ENCODE data around the gene JMJD1C. TPM values are rescaled to one million over a fixed set of nuclear protein-coding genes. Genes with fewer than 3 reads are reported as not detected.

JMJD1C gene
- total and polyA plus RNA-seq, 12 donors = 36.0 to 124 (median 57.2) TPM

GRCh38 chr10:63456437-63457210 is 9.2 kb downstream of the JMJD1C start:
- no peak for TF ChIP-seq POLR2A (IDR thresholded peaks at IDR 0.05)
- no peak for TF ChIP-seq CTCF (IDR thresholded peaks at IDR 0.05)

GRCh38 chr10:63455507-63455906 is 10.3 kb downstream of the JMJD1C start:
- Histone ChIP-seq H3K27ac (no peak overlapping the region), H3K4me3 (no peak overlapping the region), H3K9me3 (replicated peaks in 1 of 3) (no peaks in the 10 kb centered on the region), H3K36me3 (replicated peaks in 1 of 2) (no peaks in the 10 kb centered on the region), H3K27me3 (no peaks in the 10 kb centered on the region), H3K4me1 (replicated peaks in 1 of 2) (peaks cover 0 to 22% of the 10 kb centered on the region in 2 donors)
- intact Hi-C loops (cut with DNase I) = no loop called here
- TF ChIP-seq POLR2A (IDR thresholded peaks at IDR 0.05) = no peak
- TF ChIP-seq CTCF (IDR thresholded peaks at IDR 0.05) = no peak
- DNase-seq = no peak

More at GRCh38 chr10:63456437-63457210, 9.2 kb downstream of the JMJD1C start:
- Histone ChIP-seq H3K36me3 (replicated peaks in 1 of 2) (no peaks in the 10 kb centered on the region), H3K4me3 (no peak overlapping the region), H3K9me3 (replicated peaks in 1 of 3) (no peaks in the 10 kb centered on the region), H3K27ac (no peak overlapping the region), H3K4me1 (replicated peaks in 1 of 2) (peaks cover 0 to 19% of the 10 kb centered on the region in 2 donors), H3K27me3 (no peaks in the 10 kb centered on the region)
- no peak for DNase-seq
- intact Hi-C loops (cut with DNase I) = no loop called here
- WGBS, 4 donors = 63 to 71% (median 67%) methylated on average over 2 of the region's 2 CpGs

- intact Hi-C loops (cut with DNase I) = no loop called here
- WGBS, 4 donors = 48 to 64% (median 50%) methylated on average over 2 of the region's 2 CpGs
- Histone ChIP-seq H3K4me1 (replicated peaks in 1 of 2) (peaks cover 0 to 22% of the 10 kb centered on the region in 2 donors), H3K36me3 (replicated peaks in 1 of 2) (no peaks in the 10 kb centered on the region), H3K9me3 (replicated peaks in 1 of 3) (no peaks in the 10 kb centered on the region), H3K27me3 (no peaks in the 10 kb centered on the region), H3K27ac (no peak overlapping the region), H3K4me3 (no peak overlapping the region)
- no peak for DNase-seq
- TF ChIP-seq POLR2A (IDR thresholded peaks at IDR 0.05) (no peak), CTCF (IDR thresholded peaks at IDR 0.05) (no peak)
Observed at GRCh38 chr10:63454631-63455030, 11.1 kb downstream of the JMJD1C start.

- Histone ChIP-seq H3K27ac (no peak overlapping the region), H3K36me3 (replicated peaks in 1 of 2) (no peaks in the 10 kb centered on the region)
- intact Hi-C loops (cut with DNase I) = no loop called here
Observed at GRCh38 chr10:63452524-63452923, 13.3 kb downstream of the JMJD1C start.

More at GRCh38 chr10:63452524-63452923, 13.3 kb downstream of the JMJD1C start:
- Histone ChIP-seq H3K9me3 (replicated peaks in 1 of 3) (no peaks in the 10 kb centered on the region), H3K4me3 (no peak overlapping the region), H3K4me1 (replicated peaks in 1 of 2) (peaks cover 0 to 18% of the 10 kb centered on the region in 2 donors), H3K27me3 (no peaks in the 10 kb centered on the region)
- no peak for DNase-seq
- no peak for TF ChIP-seq POLR2A (IDR thresholded peaks at IDR 0.05)
- TF ChIP-seq CTCF (IDR thresholded peaks at IDR 0.05) = no peak

Data from adrenal gland (tissue), 12 donors.